SU-DHL-6 (cell line): Measurements from ENCODE around the gene PLCB2.

Experiments
- CTCF ChIP-seq: fragments of 200-600 bp; sonication (generic); IDR thresholded peaks from one replicate; pipeline ENCODE4 v1.5.1; 2017; ENCODE audit warnings: antibody characterized with exemption, mild to moderate bottlenecking, low read length, moderate library complexity; ENCODE audit not compliant: insufficient read depth, poor library complexity, severe bottlenecking
- EZH2phosphoT487 ChIP-seq: fragments of 200-600 bp; sonication (generic), shearing (Covaris generic); conservative IDR thresholded peaks from 2 replicates; pipeline ENCODE4 v1.6.1; 2018; ENCODE audit warnings: mild to moderate bottlenecking, antibody characterized with exemption, low read length, moderate library complexity, mixed read lengths

- TF ChIP-seq CTCF, result no peak
- no peak for TF ChIP-seq EZH2phosphoT487
These were observed 20.9 kb downstream of the PLCB2 start for GRCh38 chr15:40286794-40287193.
